OCI-LY1 (cell line): ENCODE measurements around the gene SALL1.

Experiments used
- H2AFZ ChIP-seq: fragments of 200-600 bp; sonication (generic), shearing (Covaris generic); 2 replicates; pipeline ENCODE4 v1.6.0; 2014; ENCODE audit warnings: antibody characterized with exemption, mild to moderate bottlenecking, low read length
- H3F3A ChIP-seq: fragments of 200-600 bp; sonication (generic), shearing (Covaris generic); 2 replicates; pipeline ENCODE4 v1.6.0; 2014; ENCODE audit warnings: mild to moderate bottlenecking, antibody characterized with exemption, low read length, moderate library complexity; ENCODE audit not compliant: insufficient read depth
- H3K27ac ChIP-seq: fragments of 200-600 bp; sonication (generic); 2 replicates; pipeline ENCODE4 v1.5.1; 2014; ENCODE audit warnings: low read length, mixed run types, mild to moderate bottlenecking, low read depth; ENCODE audit not compliant: poor library complexity, severe bottlenecking
- H3K27me3 ChIP-seq: fragments of 200-600 bp; sonication (generic); 2 replicates; pipeline ENCODE4 v1.6.0; 2014; ENCODE audit warnings: antibody characterized with exemption, mild to moderate bottlenecking, low read length, moderate library complexity; ENCODE audit not compliant: insufficient read depth
- H3K36me3 ChIP-seq: fragments of 200-600 bp; sonication (generic); 2 replicates; pipeline ENCODE4 v1.6.1; 2014; ENCODE audit warnings: mild to moderate bottlenecking, antibody characterized with exemption, low read length, moderate library complexity, mixed read lengths; ENCODE audit not compliant: insufficient read depth
- H3K4me1 ChIP-seq: fragments of 200-600 bp; sonication (generic); 2 replicates; pipeline ENCODE4 v1.5.1; 2014; ENCODE audit warnings: mild to moderate bottlenecking, low read length, moderate library complexity; ENCODE audit not compliant: insufficient read depth, severe bottlenecking
- H3K4me2 ChIP-seq: fragments of 200-600 bp; sonication (generic), shearing (Covaris generic); 2 replicates; pipeline ENCODE4 v1.6.1; 2014; ENCODE audit warnings: low read length
- H3K4me3 ChIP-seq: fragments of 200-600 bp; sonication (generic); 2 replicates; pipeline ENCODE4 v1.5.1; 2014; ENCODE audit warnings: low read length, low read depth, mild to moderate bottlenecking, mixed read lengths; ENCODE audit not compliant: poor library complexity, severe bottlenecking
- H3K79me2 ChIP-seq: fragments of 200-600 bp; shearing (Covaris generic); 2 replicates; pipeline ENCODE4 v1.6.1; 2016; ENCODE audit warnings: mixed run types, low read length, mixed read lengths; ENCODE audit not compliant: insufficient read depth
- H3K9ac ChIP-seq: fragments of 200-600 bp; sonication (generic), shearing (Covaris generic); 2 replicates; pipeline ENCODE4 v1.6.1; 2014; ENCODE audit warnings: mild to moderate bottlenecking, low read length, mixed read lengths
- H3K9me2 ChIP-seq: fragments of 200-600 bp; sonication (generic), shearing (Covaris generic); 2 replicates; pipeline ENCODE4 v1.6.1; 2014; ENCODE audit warnings: low read depth, mild to moderate bottlenecking, low read length, mixed read lengths
- H3K9me3 ChIP-seq: fragments of 200-600 bp; shearing (Covaris generic); 2 replicates; pipeline ENCODE4 v1.6.1; 2014; ENCODE audit warnings: low read length, mixed read lengths
- H4K20me1 ChIP-seq: fragments of 200-600 bp; sonication (generic), shearing (Covaris generic); 2 replicates; pipeline ENCODE4 v1.6.0; 2016; ENCODE audit warnings: mild to moderate bottlenecking, low read length; ENCODE audit not compliant: insufficient read depth
- EZH2 ChIP-seq: fragments of 200-600 bp; sonication (generic), shearing (Covaris generic); IDR thresholded peaks from 2 replicates; pipeline ENCODE4 v1.8.0; 2017; ENCODE audit warnings: borderline replicate concordance, mixed run types, mild to moderate bottlenecking, antibody characterized with exemption, low read length, moderate library complexity, mixed read lengths
- TF ChIP-seq, protein P1 (sequence below): fragments of 200-600 bp; sonication (generic), shearing (Covaris generic); IDR thresholded peaks from 2 replicates; pipeline ENCODE4 v1.5.1; 2017; ENCODE audit warnings: mild to moderate bottlenecking, antibody characterized with exemption, low read length, moderate library complexity, mixed read lengths

SALL1 gene

DNA sequence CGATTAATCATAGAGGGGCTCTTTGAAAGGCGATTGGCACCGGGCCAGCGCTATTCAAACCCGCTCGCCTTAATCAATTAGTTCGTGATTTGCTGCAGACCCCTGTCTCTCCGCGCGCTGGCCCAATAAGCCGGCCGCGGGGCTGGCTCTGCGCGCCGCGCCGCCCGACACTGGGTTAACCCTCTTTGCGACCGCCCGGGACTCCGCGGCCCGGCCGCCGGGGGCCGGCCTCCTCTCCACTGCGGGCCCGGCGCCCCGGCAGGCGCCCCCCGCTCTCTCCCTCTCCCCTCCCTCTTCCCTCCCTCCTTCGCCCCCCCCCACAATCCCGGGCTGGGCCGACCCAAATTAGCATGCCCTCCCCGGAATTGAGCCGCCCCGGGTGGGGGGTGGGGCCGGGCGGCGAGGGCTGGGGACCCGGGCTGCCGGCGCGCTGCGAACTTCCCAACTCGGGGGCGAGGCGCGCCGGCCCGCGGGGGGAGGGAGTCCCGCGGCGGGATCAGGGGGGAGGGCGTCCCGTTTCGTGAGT is 428 bp upstream of the SALL1 start:
- no peaks in the 10 kb centered on the region for H3K36me3 ChIP-seq
- H3K79me2 ChIP-seq = no peaks in the 10 kb centered on the region
- H3K9ac ChIP-seq = no peak overlapping the region
- no peaks in the 10 kb centered on the region for H3F3A ChIP-seq
- no peaks in the 10 kb centered on the region for H3K4me1 ChIP-seq
- no peaks in the 10 kb centered on the region for H3K27me3 ChIP-seq
- H3K4me2 ChIP-seq = no peak overlapping the region
- no peaks in the 10 kb centered on the region for H3K9me2 ChIP-seq
- no peak overlapping the region for H3K4me3 ChIP-seq
- no peak for TF ChIP-seq EZH2
- TF ChIP-seq, protein P1, sequence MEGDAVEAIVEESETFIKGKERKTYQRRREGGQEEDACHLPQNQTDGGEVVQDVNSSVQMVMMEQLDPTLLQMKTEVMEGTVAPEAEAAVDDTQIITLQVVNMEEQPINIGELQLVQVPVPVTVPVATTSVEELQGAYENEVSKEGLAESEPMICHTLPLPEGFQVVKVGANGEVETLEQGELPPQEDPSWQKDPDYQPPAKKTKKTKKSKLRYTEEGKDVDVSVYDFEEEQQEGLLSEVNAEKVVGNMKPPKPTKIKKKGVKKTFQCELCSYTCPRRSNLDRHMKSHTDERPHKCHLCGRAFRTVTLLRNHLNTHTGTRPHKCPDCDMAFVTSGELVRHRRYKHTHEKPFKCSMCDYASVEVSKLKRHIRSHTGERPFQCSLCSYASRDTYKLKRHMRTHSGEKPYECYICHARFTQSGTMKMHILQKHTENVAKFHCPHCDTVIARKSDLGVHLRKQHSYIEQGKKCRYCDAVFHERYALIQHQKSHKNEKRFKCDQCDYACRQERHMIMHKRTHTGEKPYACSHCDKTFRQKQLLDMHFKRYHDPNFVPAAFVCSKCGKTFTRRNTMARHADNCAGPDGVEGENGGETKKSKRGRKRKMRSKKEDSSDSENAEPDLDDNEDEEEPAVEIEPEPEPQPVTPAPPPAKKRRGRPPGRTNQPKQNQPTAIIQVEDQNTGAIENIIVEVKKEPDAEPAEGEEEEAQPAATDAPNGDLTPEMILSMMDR = no peak
- H3K9me3 ChIP-seq = no peaks in the 10 kb centered on the region
- no peak overlapping the region for H2AFZ ChIP-seq
- H4K20me1 ChIP-seq = no peaks in the 10 kb centered on the region
- H3K27ac ChIP-seq = no peak overlapping the region

DNA sequence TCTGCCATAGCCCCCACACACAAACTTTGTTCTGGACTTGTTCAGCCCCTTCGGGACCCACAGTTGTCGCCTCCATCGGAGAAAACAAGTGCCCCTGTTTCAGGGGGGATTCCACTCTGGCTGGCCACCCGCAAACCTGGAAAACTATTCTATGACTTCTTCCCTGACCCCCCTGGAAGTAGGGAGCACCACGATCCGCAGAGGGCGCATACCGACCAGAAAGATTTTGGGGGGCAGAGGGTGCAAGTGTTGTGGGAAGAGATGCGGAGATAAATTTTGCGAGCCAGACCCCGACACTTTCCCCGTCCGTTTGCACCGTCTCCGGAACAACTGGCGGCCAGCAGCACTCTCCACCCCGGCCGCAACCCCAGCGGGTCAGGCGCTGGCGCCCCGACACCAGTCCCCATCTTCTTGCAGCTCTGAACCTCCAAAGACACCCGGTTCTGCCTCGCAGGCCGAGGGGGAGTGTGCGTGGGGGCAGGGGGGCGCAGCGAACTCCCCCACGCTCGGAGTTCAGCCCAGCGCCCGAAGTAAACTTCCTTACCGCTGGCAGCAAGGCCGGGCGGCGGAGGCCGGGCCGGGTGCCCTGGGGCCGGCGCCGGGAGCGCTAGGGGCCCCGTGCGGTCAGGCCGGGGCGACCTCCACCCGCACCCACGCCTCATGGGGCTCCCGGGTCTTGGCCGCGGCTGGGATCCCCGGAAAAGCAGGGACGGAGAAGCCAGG is 744 bp downstream of the SALL1 start:
- no peaks in the 10 kb centered on the region for H3K4me1 ChIP-seq
- H3K9me3 ChIP-seq = no peaks in the 10 kb centered on the region
- no peaks in the 10 kb centered on the region for H4K20me1 ChIP-seq
- no peaks in the 10 kb centered on the region for H3K36me3 ChIP-seq
- H3K79me2 ChIP-seq = no peaks in the 10 kb centered on the region
- no peak overlapping the region for H3K4me2 ChIP-seq
- no peaks in the 10 kb centered on the region for H3K27me3 ChIP-seq
- H3F3A ChIP-seq = no peaks in the 10 kb centered on the region
- no peak overlapping the region for H3K27ac ChIP-seq
- no peak overlapping the region for H2AFZ ChIP-seq
- no peak overlapping the region for H3K9ac ChIP-seq
- H3K9me2 ChIP-seq = no peaks in the 10 kb centered on the region
- TF ChIP-seq, protein P1 = no peak
- TF ChIP-seq EZH2 = no peak
- H3K4me3 ChIP-seq = no peak overlapping the region

DNA sequence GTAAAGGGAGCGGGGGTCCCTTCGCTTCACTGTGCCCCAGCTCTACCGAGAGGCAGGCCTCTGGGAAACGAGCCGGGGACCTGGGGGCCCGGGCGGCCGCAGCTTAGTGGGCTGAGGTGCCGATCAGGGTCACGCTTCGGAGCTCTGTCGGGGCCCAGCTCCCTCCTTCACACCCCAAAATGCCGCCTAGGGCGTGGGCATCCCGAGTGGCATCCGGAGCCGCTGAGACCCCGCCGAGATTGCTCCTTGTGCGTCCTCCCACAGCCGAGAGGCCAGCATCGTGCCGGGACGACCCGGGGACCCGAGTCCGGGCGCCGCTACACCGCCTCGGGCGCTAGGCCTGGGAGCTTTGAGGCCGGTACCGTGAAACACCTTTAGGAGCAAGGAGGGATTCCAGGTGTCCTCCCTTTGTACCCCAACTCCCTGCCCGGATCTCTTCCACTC is 1.3 kb downstream of the SALL1 start:
- Histone ChIP-seq H2AFZ (no peak overlapping the region), H3K9me2 (no peaks in the 10 kb centered on the region), H3K9me3 (no peaks in the 10 kb centered on the region), H3K4me1 (no peaks in the 10 kb centered on the region), H4K20me1 (no peaks in the 10 kb centered on the region), H3F3A (no peaks in the 10 kb centered on the region), H3K79me2 (no peaks in the 10 kb centered on the region), H3K9ac (no peak overlapping the region), H3K27me3 (no peaks in the 10 kb centered on the region), H3K4me3 (no peak overlapping the region), H3K27ac (no peak overlapping the region), H3K4me2 (no peak overlapping the region), H3K36me3 (no peaks in the 10 kb centered on the region)
- TF ChIP-seq EZH2 = no peak
- TF ChIP-seq, protein P1 = no peak
